GM18511 (cell line): ENCODE results near the gene POLR1A.
A peak's percentile ranks its signal among the peaks of the same experiment; 100 is the strongest.

ENCODE experiments used
- ATAC-seq: cut with Tn5 transposase; IDR thresholded peaks from one replicate; pipeline ENCODE4 v1.9.1; 2021; ENCODE audit warnings: mild to moderate bottlenecking, moderate library complexity; ENCODE audit not compliant: unreplicated experiment

The POLR1A gene

DNA sequence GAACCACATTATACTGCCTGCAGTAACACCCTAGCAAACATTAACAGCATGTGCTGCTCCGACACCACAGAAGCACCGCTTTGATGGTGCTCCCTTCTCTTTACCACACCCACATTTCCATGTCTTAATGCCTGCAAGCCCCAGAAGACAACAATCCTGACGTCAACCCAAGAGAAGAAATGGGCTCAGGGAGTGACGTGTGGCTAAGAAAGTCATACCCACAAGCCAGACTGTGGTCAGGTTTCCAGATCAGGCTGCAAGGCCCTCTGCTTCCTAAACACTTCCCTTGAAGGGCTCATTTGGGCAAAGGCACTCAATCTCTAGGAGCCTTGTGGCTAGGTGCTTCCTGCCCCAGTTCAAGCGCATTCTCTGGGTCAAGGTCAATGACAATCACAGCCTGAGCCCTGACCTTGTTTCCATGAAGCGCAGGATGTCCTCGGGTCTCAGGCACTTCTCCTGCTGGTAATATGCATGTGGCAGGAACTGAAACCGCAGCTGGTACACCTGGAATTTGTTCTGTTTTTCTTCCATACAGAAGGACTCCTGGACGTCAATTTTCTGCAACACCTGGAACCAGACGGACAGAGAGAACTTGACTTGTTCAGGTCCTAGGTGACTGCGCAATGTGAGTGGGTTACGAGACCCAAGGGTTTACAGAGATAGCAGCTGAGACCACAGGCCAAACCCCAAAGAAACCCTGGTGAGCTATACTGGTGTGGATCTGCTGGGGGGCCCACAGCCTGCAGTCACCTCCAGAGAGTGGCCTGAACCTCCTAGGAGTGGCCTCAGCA lies 67.2 kb downstream of the POLR1A start:
- ATAC-seq = no peak

GRCh38 chr2:86037795-86038192 lies 67.9 kb downstream of the POLR1A start:
- ATAC-seq = no peak

DNA sequence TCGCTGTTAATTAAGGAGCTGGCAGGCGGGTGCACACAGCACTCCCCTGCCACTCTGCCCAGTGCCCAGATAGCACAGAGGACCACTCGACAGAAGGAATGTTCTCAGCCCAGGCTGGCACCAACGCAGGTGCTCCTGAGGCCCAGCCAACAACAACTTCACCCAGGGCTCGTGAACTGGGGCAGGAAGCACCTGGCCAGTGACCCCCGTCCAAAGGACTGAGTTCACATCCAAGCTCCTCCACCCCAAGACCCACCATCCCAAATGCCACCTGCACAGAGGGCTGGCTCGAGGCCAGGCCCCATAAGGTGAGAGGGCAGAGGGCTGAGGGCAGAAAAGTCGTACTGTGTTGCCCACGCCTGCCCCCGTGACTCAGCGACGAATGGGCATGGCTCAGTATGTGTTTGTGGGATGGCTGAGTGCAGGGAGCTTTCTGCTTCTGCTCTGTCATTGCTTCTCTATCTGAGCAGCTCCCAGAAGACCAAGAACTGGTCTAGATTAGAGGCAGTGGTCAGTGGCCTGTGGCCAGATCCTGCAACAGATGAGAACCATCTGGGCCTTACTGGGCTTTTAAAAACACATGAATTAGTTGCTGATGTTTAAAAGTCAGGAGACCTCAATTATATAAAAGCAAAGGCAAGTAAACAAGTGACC lies 68.4 kb downstream of the POLR1A start:
- ATAC-seq = no peak

- no peak for ATAC-seq
These were observed 69.0 kb downstream of the POLR1A start for GRCh38 chr2:86036669-86037138.

DNA sequence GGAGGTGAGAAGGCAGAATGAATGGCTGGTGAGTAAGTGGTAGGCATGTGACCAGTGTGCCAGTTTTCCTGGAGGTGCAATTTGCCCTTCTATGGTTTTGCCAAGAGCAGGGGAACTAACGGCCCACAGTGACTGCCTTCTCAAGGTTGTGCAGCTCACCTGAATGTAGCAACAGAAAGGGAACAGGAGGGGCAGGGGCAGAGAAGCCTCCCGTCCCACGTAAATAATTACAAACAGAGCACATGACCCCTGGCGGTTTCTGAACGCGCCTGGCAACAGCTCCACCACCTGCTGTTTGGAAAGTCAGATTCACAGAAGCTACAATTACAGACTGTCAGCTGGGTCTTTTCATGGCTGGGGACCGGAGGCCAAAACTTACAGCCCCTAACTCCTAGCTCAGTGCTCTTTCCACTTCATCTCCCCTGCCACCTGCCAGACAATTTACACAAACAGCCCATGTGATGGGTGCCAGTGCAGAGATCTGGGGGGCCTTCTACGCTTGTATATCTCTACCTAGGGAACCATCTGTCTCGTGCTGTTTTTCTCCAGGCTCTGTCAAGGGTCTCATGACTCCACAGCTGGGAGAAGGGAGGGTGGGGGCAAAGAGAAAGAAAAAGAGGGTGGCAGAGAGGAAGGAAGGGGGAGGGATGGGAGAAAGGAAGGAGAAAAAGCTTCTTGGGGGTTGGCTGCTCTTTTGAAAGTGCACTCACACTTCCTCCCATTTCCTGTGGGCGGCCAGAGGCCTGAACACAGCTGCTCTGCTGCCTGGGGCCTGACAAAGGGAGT lies 69.6 kb downstream of the POLR1A start:
- ATAC-seq = peak; percentile 83

DNA sequence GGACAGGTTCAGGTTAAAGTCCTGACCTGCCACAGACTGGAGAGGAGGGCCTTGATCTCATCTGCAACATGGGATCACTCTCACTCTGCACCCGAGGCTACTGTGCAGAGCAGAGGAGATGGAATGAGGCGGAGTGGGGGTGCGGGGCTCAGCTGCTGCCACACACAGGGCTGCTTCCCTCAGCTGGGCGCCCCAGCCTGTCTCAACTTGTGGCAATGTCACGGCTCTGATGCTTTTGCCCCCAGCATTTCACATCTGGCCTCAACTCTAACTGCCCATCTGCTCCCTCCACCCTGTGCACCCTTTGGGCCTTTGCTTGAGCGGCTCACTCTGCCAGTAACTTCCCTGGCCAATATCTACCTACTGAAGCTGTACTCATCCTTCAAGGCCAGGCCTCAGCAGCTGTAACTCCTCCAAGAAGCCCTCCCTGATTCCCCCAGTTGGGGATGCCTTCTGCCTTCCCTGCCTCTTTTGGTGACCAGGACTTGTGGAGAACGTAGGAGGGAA lies 70.3 kb downstream of the POLR1A start:
- no peak for ATAC-seq

GRCh38 chr2:86033751-86034692 lies 71.7 kb downstream of the POLR1A start:
- ATAC-seq = no peak

GRCh38 chr2:86032861-86033595 lies 72.7 kb downstream of the POLR1A start:
- ATAC-seq = no peak

DNA sequence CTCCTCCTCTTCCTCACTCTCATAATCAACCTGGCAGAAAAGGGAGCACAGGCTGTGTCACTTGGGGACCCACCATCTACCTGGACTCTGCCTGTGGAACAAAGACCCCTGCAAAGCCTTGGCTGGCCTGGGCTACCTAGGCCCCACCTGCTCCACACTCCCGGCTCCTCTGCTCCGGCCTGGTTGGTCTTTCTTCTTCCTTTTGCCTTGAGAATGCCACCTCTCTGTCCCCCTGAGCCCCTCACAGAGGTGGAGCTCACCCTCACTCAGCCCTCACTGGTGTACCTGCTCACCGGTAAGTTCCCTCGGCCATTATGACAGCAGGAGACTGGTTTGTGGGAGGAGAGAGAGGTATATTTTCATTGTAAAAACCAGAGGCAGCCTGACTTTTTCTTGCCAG lies 74.1 kb downstream of the POLR1A start:
- no peak for ATAC-seq

DNA sequence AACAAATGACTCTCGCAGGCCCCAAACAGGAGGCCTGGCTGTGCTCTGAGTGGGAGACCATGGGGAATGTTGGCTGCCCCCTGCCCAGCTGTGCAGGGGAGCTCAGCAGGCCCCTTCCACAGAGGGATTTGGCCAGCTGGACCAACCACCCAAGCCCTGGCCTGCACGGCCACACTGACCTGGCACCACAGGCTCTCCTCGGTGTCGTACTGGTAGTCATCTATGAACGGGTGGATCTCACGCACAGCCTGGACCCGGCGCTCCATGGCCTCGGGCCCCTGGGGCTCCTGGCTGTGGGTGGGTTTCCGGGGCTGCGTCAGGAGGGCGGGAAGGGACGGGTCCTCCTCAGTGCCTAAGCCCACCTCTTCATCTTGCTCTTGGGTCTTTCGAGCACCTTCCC lies 74.5 kb downstream of the POLR1A start:
- no peak for ATAC-seq

DNA sequence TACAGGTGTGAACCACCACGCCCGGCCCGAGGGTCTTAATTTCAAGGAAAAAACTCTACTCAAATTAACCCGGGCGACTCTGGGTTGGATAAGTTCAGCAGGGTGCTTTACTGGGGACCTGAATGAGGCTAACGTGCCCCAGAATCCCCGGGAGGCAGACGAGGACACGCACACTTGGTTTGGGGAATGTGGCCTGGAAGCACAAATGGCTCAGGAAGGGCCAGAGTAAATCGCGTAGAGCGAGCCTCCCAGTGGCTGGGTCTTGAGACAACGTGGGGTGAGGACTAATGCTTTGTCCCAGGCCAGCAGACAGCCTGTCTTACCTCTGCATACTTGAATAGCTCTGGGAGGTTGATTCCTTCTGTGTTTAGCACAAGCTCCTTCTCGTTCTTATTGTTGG lies 75.8 kb downstream of the POLR1A start:
- no peak for ATAC-seq

GRCh38 chr2:86028766-86029381 lies 76.8 kb downstream of the POLR1A start:
- ATAC-seq = no peak

- no peak for ATAC-seq
These were observed 77.5 kb downstream of the POLR1A start for GRCh38 chr2:86027922-86028765.

GRCh38 chr2:86027196-86027921 lies 78.3 kb downstream of the POLR1A start:
- ATAC-seq = no peak

GRCh38 chr2:86026744-86027065 lies 79.0 kb downstream of the POLR1A start:
- no peak for ATAC-seq

- no peak for ATAC-seq
These were observed 79.5 kb downstream of the POLR1A start for GRCh38 chr2:86025976-86026743.

GRCh38 chr2:86025229-86025820 lies 80.4 kb downstream of the POLR1A start:
- ATAC-seq = no peak
